Activated CD8-positive, alpha-beta memory T cell treated with anti-CD3 and anti-CD28 coated beads for 4 hours (primary cell): ENCODE data around the gene KEAP1.

Experiments used
- DNase-seq, 2 donors: peaks; one replicate each; pipeline ENCODE4 v3.0.0-alpha.2; 2020; ENCODE audit warnings: low read depth in 2 of 2

Gene KEAP1

GRCh38 chr19:10450191-10450852 lies 52.8 kb downstream of the KEAP1 start:
- no peak for DNase-seq

- DNase-seq: no peak
These were observed 54.1 kb downstream of the KEAP1 start for GRCh38 chr19:10449037-10449436.

- DNase-seq: no peak
These were observed 60.5 kb downstream of the KEAP1 start for GRCh38 chr19:10442698-10443097.

GRCh38 chr19:10439588-10439987 lies 63.6 kb downstream of the KEAP1 start:
- DNase-seq: no peak
